ENCODE results near the gene RGS17. TPM values are rescaled to one million over a fixed set of nuclear protein-coding genes. Genes with fewer than 3 reads are reported as not detected.

RGS17 gene
- total RNA-seq, 1 donor: 1.3 TPM

GRCh38 chr6:153070756-153071155, 60.3 kb downstream of the RGS17 start:
- no peak for DNase-seq (ENCODE audit: low read depth)
- H3K4me3 ChIP-seq (ENCODE audit: low read depth, low read length): no peak overlapping the region
- no peak for TF ChIP-seq CTCF (IDR thresholded peaks at IDR 0.05; ENCODE audit: insufficient read depth, low read depth, low read length)

GRCh38 chr6:153069897-153070296, 61.2 kb downstream of the RGS17 start:
- TF ChIP-seq CTCF (IDR thresholded peaks at IDR 0.05; ENCODE audit: insufficient read depth, low read depth, low read length): no peak
- no peak overlapping the region for H3K4me3 ChIP-seq (ENCODE audit: low read depth, low read length)
- no peak for DNase-seq (ENCODE audit: low read depth)

DNA sequence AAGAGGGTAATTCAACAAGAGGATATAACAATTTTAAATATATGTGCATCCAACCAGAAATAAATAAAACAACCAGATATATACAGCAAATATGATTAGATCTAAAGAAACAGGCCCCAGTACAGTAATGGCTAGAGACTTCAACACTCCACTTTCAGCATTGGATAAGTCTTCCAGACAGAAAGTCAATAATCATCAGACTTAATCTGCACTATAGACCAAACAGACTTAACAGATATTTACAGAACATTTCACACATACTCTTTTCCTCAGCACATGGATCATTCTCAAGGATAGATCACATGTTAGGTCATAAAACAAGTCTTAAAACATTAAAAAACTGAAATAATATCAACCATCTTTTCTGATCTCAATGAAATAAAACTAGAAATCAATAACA, 65.9 kb downstream of the RGS17 start:
- H3K4me3 ChIP-seq (ENCODE audit: low read depth, low read length): no peak overlapping the region
- no peak for DNase-seq (ENCODE audit: low read depth)
- no peak for TF ChIP-seq CTCF (IDR thresholded peaks at IDR 0.05; ENCODE audit: insufficient read depth, low read depth, low read length)

DNA sequence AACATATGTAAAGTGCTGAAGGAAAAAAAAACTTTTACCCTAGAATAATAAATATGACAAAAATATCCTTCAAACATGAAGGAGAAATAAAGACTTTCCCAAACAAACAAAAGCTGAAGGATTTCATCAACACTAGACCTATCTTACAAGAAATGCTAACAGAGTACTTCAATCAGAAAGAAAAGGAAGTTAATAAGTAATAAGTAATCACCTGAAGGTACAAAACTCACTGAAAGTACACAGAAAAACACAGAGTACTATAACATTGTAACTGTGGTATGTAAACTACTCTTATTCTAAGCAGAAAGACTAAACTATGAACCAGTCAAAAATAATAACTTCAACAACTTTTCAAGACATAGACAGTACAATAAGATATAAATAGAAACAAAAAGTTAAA, 67.1 kb downstream of the RGS17 start:
- TF ChIP-seq CTCF (IDR thresholded peaks at IDR 0.05; ENCODE audit: insufficient read depth, low read depth, low read length): no peak
- no peak overlapping the region for H3K4me3 ChIP-seq (ENCODE audit: low read depth, low read length)
- DNase-seq (ENCODE audit: low read depth): no peak

- TF ChIP-seq CTCF (IDR thresholded peaks at IDR 0.05; ENCODE audit: insufficient read depth, low read depth, low read length): no peak
- H3K4me3 ChIP-seq (ENCODE audit: low read depth, low read length): no peak overlapping the region
- no peak for DNase-seq (ENCODE audit: low read depth)
Observed at GRCh38 chr6:153062516-153062915, 68.6 kb downstream of the RGS17 start.

DNA sequence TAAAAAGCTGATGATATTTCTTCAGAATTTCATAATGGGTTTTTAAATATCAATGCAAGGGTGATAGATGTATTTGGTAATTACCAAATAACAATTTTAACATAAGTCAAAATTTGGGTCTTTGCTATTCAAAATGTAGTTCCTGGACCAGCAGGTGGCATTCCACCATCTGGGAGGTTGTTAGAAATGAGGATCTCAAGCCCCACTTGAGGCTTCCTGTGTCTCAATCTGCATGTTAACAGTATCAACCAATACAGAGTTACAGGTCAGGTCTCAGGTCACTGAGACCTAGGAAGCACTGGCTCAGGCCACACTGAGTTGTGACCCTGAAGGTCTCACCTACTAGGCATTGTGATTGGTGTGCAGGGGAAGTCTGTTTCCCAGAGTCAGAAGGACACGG, 71.3 kb downstream of the RGS17 start:
- DNase-seq (ENCODE audit: low read depth): no peak
- H3K4me3 ChIP-seq (ENCODE audit: low read depth, low read length): no peak overlapping the region
- TF ChIP-seq CTCF (IDR thresholded peaks at IDR 0.05; ENCODE audit: insufficient read depth, low read depth, low read length): peak; percentile 22

- DNase-seq (ENCODE audit: low read depth): peak; percentile 12
- TF ChIP-seq CTCF (IDR thresholded peaks at IDR 0.05; ENCODE audit: insufficient read depth, low read depth, low read length): no peak
- H3K4me3 ChIP-seq (ENCODE audit: low read depth, low read length): no peak overlapping the region
Observed at GRCh38 chr6:153059311-153059710, 71.8 kb downstream of the RGS17 start.

Data from fibroblast of villous mesenchyme (primary cell).